Kidney (tissue), 14 donors: ENCODE results near the gene CATSPER1. TPM values are rescaled to one million over a fixed set of nuclear protein-coding genes. Genes with fewer than 3 reads are reported as not detected.

Experiments used
- DNase-seq, 5 donors: peaks; one replicate each; pipeline ENCODE4 v3.0.0-alpha.2; 2013 to 2020
- FAIRE-seq: peaks from 2 replicates; lab custom pipeline; 2012; peaks lifted over from hg19 to GRCh38; lab: Jason Lieb, UNC
- H3K27ac ChIP-seq, 2 donors: one replicate each; pipeline ENCODE4 v1.7.0; 2013; ENCODE audit warnings: low read depth in 2 of 2, low read length in 2 of 2, inconsistent platforms in 1 of 2
- H3K27me3 ChIP-seq: one replicate; pipeline ENCODE4 v1.7.1; 2013; ENCODE audit warnings: low read length, inconsistent platforms; ENCODE audit not compliant: control insufficient read depth, insufficient read depth
- H3K36me3 ChIP-seq, 3 donors: one replicate each; pipeline versions ENCODE4 v1.7.0 to v1.7.1; 2013; ENCODE audit warnings: low read length in 3 of 3, control low read depth in 1 of 3, inconsistent platforms in 1 of 3; ENCODE audit not compliant: insufficient read depth in 3 of 3, control insufficient read depth in 2 of 3
- H3K4me1 ChIP-seq, 3 donors: one replicate each; pipeline versions ENCODE4 v1.7.0 to v1.7.1; 2013; ENCODE audit warnings: low read length in 3 of 3, inconsistent platforms in 1 of 3, low read depth in 1 of 3; ENCODE audit not compliant: control insufficient read depth in 2 of 3, insufficient read depth in 2 of 3
- H3K4me3 ChIP-seq, 3 donors: one replicate each; pipeline versions ENCODE4 v1.7.0 to v1.8.1; 2013; ENCODE audit warnings: low read length in 3 of 3, control low read depth in 1 of 3, inconsistent platforms in 1 of 3
- H3K9ac ChIP-seq, 3 donors: one replicate each; pipeline versions ENCODE4 v1.7.0 to v1.7.1; 2013; ENCODE audit warnings: low read length in 3 of 3, control low read depth in 1 of 3, inconsistent platforms in 1 of 3
- H3K9me3 ChIP-seq, 3 donors: one replicate each; pipeline versions ENCODE4 v1.7.0 to v1.7.1; 2013; ENCODE audit warnings: low read length in 3 of 3, control low read depth in 1 of 3, inconsistent platforms in 1 of 3; ENCODE audit not compliant: control insufficient read depth in 2 of 3, insufficient read depth in 1 of 3
- intact Hi-C: fragments of 100-400 bp; cut with DNase I; formaldehyde crosslinking; loops from one replicate; pipeline ENCODE4 v1.11.1; 2022
- polyA plus RNA-seq: library from polyadenylated mRNA; stranded (reverse); fragments of 350-450 nt; fragmentation: Illumina TruSeq; extraction: RNeasy Lipid Tissue Mini Kit (QIAGEN cat#74804); gene quantifications from one replicate; pipeline ENCODE4 v1.2.3, GENCODE V29; 2014; ENCODE audit warnings: low read depth, low replicate concordance; ENCODE audit not compliant: insufficient read depth
- total RNA-seq: library from RNA; stranded (reverse); fragmentation: NEBNext Ultra II Directional; extraction: Animal tissue kit (Norgen Biotek cat#: 25700); gene quantifications from one replicate; pipeline ENCODE4 v1.2.1, GENCODE V29; 2021
- TF ChIP-seq, protein P1 (sequence below): IDR thresholded peaks from 3 replicates; pipeline ENCODE4 v1.5.1; 2012; ENCODE audit warnings: mild to moderate bottlenecking, moderate library complexity, borderline replicate concordance; ENCODE audit not compliant: insufficient read depth; ENCODE audit errors: extremely low read depth
- donor health status: control.
- donor health status: control.
- donor health status: control.
- donor health status: control.
- donor health status: control.
- donor health status: DM: yes; HTN: yes; CAD: no.
- donor health status: Normal renal cell carcinoma (clear cell type).

CATSPER1 gene
- total and polyA plus RNA-seq, 2 donors from 2014 or later: 0.76 TPM; not detected in 1

DNA sequence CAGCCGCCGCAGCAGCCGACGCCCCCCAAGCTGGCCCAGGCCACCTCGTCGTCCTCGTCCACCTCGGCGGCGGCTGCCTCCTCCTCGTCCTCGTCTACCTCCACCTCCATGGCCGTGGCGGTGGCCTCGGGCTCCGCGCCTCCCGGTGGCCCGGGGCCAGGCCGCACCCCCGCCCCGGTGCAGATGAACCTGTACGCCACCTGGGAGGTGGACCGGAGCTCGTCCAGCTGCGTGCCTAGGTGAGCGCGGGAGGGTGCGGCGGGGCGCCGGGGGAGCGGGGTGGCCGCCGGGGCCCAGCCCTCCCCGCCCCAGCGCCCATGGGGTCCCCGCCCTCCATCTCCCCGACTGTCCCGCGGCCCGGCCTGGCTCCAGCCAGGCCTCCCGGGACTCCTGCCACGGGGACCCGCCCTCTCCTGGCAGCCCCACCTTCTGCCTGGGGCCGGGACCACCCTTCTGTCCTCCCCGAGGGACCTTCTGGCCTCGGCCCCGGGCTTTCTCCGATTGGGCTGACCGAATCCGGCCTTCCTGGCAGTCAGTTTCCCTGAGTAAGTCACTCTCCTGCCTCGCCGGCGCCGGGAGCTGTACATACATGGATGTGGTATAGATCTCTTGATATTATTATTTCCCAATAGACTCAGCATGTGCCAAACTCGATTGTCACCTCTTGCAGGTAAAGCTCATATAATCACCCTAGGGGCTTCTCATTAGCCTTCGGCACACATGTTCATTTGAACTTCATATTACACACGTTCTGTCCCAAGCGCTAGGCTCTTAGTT is 44.5 kb upstream of the CATSPER1 start:
- no peak for FAIRE-seq
- H3K36me3 ChIP-seq: peaks cover 3 to 17% (median 13%) of the 10 kb centered on the region in 3 donors
- intact Hi-C loops: no loop called here
- DNase-seq: peak in 4 of 5 donors; percentile 18 to 90 (median 41)
- H3K4me3 ChIP-seq: peak overlapping the region; percentile 24 to 68 (median 63)
- peaks cover 0 to 19% (median 18%) of the 10 kb centered on the region in 3 donors for H3K4me1 ChIP-seq
- peak overlapping the region in 2 of 3 donors; percentile 30 to 42 for H3K9ac ChIP-seq
- H3K27ac ChIP-seq: peak overlapping the region; percentile 73 to 85
- TF ChIP-seq, protein P1, sequence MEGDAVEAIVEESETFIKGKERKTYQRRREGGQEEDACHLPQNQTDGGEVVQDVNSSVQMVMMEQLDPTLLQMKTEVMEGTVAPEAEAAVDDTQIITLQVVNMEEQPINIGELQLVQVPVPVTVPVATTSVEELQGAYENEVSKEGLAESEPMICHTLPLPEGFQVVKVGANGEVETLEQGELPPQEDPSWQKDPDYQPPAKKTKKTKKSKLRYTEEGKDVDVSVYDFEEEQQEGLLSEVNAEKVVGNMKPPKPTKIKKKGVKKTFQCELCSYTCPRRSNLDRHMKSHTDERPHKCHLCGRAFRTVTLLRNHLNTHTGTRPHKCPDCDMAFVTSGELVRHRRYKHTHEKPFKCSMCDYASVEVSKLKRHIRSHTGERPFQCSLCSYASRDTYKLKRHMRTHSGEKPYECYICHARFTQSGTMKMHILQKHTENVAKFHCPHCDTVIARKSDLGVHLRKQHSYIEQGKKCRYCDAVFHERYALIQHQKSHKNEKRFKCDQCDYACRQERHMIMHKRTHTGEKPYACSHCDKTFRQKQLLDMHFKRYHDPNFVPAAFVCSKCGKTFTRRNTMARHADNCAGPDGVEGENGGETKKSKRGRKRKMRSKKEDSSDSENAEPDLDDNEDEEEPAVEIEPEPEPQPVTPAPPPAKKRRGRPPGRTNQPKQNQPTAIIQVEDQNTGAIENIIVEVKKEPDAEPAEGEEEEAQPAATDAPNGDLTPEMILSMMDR: no peak
- no peaks in the 10 kb centered on the region for H3K27me3 ChIP-seq
- no peaks in the 10 kb centered on the region for H3K9me3 ChIP-seq

DNA sequence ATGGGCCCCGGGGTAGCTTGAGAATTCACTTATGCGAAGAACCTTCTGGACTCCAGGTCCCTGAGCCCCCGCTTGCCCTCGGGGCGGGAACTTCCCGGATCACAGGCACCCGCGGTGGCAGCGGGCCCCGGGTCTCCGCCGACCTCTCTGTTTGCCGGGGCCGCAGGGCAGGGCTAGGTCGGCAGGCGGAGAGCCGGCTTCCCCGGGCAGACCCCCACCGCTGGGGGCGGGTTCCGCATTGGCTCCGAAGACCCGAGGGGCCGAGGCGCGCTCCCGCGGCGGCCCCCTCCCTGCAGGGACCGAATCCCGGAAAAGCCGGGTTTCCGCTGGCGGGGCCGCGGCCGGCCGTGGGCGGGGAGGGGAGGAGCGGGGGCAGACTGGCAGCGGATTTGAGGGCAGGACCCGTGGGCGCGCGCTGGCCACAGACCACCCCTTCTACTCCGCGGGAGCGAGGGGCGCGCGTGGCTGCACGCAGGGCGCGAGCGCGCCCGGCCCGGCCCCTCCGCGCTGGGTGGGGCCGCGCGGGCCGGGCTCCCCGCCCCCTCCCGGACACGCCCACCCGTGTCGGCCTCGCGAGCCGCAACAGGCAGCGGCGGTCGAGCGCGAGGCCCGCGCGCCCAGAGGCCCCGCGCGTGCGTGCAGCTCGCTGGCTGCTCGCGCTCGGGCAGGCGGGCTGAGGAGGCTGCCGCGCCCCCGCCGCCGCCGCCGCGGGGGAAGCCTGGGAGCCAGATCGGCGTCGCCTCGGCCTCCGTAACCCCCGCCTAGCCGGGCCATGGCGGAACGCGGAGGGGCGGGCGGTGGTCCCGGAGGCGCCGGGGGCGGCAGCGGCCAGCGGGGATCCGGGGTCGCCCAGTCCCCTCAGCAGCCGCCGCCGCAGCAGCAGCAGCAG is 43.7 kb upstream of the CATSPER1 start, which contains the start of gene PACS1:
TSS of gene PACS1 (plus strand) at position 558 of the 889 bp plus-strand sequence. CDS start at position 773, 215 bp downstream.
- intact Hi-C loops: no loop called here
- Histone ChIP-seq H3K9me3 (no peaks in the 10 kb centered on the region), H3K27me3 (no peaks in the 10 kb centered on the region), H3K27ac (peak within 1 kb of the TSS; percentile 91 to 92), H3K4me1 (peaks cover 0 to 19% (median 18%) of the 10 kb centered on the region in 3 donors), H3K4me3 (peak within 1 kb of the TSS; percentile 24 to 68 (median 63)), H3K36me3 (peaks cover 6 to 22% (median 13%) of the 10 kb centered on the region in 3 donors), H3K9ac (peak within 1 kb of the TSS in 2 of 3 donors; percentile 30 to 42)
- peak; percentile 68 to 96 (median 86) for DNase-seq
- TF ChIP-seq, protein P1: peak; percentile 2
- no peak for FAIRE-seq

- TF ChIP-seq, protein P1: no peak
- intact Hi-C loops: no loop called here
- Histone ChIP-seq H3K27ac (peak overlapping the region; percentile 91 to 92), H3K4me1 (peaks cover 0 to 19% (median 18%) of the 10 kb centered on the region in 3 donors), H3K4me3 (peak overlapping the region; percentile 23 to 48 (median 42)), H3K9me3 (no peaks in the 10 kb centered on the region), H3K36me3 (peaks cover 7 to 29% (median 13%) of the 10 kb centered on the region in 3 donors), H3K9ac (peak overlapping the region in 2 of 3 donors; percentile 0 to 9), H3K27me3 (no peaks in the 10 kb centered on the region)
- FAIRE-seq: no peak
- peak in 3 of 5 donors; percentile 21 to 82 (median 43) for DNase-seq
These were observed 42.8 kb upstream of the CATSPER1 start for GRCh38 chr11:66068923-66069714.
